GM19328 (cell line): Measurements from ENCODE around the gene SGK1.

Experiments
- ATAC-seq: cut with Tn5 transposase; IDR thresholded peaks from one replicate; pipeline ENCODE4 v1.9.1; 2021; ENCODE audit warnings: mild to moderate bottlenecking, moderate library complexity; ENCODE audit not compliant: unreplicated experiment

The SGK1 gene

GRCh38 chr6:134317471-134318131 lies at the start of gene SGK1:
Gene SGK1, minus strand, starts transcription at chr6:134318112. Its CDS starts 652 bp downstream, at chr6:134317460.
- ATAC-seq = no peak

- ATAC-seq = no peak
Measured at GRCh38 chr6:134363323-134364039, 45.6 kb upstream of the SGK1 start.

DNA sequence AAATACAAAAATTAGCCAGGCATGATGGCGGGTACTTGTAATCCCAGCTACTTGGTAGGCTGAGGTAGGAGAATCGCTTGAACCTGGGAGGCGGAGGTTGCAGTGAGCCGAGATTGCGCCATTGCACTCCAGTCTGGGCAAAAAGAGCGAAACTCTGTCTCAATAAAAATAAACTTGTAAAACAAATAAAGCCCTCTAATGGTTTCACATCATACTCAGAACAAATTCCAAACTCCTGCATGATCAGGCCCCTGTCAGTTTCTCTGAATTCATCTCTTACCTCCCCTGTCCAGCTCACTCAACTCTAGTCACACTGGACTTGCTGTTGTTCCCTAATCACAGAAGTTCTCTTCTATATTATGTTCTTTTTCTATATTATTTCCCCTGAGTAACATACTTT lies 43.1 kb upstream of the SGK1 start:
- no peak for ATAC-seq

GRCh38 chr6:134359302-134359701 lies 41.4 kb upstream of the SGK1 start:
- ATAC-seq = no peak

GRCh38 chr6:134358320-134358719 lies 40.4 kb upstream of the SGK1 start:
- no peak for ATAC-seq

GRCh38 chr6:134357022-134357487 lies 39.1 kb upstream of the SGK1 start:
- no peak for ATAC-seq

GRCh38 chr6:134356405-134356804 lies 38.5 kb upstream of the SGK1 start:
- no peak for ATAC-seq

DNA sequence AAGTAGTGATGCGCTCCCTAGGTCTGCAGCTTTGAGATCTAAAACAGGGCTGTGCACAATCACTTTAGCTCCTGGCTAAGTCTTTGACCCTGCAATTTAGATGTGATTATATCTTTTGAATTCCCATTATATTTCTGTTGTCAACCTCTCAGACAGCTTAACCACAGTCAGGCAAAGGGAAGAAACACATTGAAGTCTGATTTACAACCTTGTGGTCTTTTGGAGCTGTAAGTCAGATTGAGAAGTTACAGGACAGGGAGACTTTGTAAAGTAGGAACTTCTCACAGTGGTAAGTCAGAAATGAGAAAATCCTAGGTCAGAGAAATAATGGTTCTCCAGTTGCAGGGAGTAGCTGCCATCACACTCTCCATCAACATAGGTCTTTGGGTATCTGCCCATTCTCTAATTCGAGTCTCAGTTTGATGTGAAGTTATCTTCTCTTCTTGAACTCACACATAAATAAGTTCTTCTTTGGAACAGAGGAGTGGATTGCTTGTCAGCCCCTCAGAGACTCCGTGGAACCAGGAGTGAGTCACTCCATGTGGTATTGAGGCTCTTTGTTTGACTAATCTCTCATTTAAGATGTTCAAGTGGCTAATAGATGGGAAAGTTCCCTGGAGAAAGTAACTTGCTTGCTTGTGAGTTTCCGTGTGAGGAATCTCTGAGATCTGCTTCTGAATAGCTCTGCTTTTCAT lies 35.0 kb upstream of the SGK1 start:
- ATAC-seq = no peak

GRCh38 chr6:134351615-134352474 lies 33.9 kb upstream of the SGK1 start:
- ATAC-seq = no peak

GRCh38 chr6:134347885-134348805 lies 30.2 kb upstream of the SGK1 start:
- no peak for ATAC-seq

GRCh38 chr6:134346932-134347545 lies 29.1 kb upstream of the SGK1 start:
- no peak for ATAC-seq

- ATAC-seq = no peak
Measured at GRCh38 chr6:134345789-134346188, 27.9 kb upstream of the SGK1 start.

DNA sequence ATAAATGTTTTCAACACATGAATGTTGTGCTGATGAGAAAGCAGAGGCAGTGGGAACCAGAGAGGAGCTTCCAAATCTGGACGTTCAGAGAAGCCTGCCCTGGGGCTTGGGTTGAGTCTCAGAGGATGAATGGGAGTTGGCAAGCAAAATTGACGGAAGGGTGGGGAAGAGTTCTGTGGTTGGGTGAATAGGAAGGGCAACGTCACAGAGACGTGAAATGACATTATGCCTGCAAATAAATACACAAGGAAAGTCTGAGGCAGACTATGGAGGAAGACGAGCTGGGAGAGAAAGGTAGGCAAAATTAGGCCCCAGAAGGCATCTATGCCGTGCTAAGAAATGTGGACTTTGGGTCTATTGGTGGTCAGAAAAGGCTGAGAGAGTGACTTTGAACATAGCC lies 25.2 kb upstream of the SGK1 start:
- no peak for ATAC-seq

DNA sequence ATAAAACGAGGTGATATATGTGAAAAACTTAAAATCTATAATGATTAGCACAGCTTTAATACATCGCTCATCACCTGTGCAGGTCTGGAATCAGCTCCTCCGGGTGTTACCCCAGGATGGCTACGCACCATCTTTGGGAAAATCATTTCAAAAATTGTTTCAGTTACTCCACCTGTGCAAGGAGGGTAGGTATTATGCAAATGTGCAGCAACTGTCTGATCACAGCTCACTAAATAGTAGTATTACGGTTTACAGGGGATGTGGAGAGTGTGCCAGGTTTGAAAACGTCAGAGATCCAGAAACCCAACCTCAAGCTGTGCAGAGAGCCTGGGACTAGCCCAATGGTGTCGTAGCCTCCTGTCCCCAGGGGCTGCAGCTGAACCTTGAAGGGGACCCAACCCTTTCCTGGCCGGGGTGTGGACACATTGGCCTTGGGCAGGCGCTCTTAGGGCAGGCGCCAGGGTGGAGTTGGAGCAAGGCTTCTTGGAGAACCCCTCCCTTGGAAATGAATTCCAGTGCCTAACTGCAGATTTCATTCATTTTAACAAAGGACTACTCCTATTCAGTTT lies 24.2 kb upstream of the SGK1 start:
- ATAC-seq = no peak

DNA sequence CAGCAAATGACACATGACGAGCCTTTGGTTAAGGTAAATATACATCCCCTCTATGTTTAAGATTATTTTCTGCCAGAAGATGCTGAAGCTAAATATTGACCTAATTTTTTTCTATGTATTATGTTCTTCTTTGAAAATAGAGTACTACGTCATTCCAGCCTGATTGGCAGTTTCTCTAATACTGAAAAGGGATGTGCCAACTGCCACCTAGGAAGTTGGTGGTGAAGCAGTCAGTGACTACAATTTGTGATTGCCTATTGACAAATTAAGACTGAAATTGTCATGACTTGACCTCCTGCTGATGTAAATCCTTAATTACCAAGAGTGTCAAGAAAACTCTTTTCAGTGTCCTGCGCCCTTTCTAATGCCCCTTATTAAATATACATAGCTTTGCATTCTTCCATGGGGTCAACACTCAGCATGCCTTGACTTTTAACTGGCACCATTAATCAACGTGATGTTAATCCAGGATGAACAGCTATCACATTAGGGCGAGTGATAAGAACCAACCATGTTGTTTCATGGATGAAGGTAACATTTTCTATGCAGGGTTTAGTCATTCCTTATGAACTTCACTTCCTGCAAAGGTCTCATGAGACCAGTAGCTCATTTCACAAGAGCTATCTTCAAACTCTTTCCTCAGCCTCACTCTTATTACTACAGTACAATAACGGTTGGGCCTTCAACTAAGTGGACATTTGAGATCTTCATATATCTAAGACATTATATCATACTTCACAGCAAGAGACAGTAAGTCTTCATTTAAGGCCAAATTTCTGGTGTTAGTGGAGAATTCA lies 22.5 kb upstream of the SGK1 start:
- ATAC-seq = no peak

DNA sequence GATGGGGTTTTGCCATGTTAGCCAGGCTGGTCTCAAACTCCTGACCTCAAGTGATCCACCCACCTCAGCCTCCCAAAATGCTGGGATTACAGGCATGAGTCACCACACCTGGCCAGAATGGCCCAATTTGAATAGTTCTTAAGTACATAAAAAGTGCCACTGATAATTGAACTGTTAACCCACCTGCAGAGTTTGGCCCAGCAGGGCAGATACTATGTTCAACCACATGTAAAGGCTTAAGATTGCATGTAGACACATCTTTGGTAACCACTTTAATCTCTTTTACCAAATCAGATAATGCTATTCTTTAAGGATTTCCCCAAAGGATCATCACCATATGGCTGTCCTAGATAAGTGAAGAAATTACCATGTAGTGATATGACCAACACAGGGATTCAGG lies 21.3 kb upstream of the SGK1 start:
- ATAC-seq = no peak

GRCh38 chr6:134331256-134331655 lies 13.3 kb upstream of the SGK1 start:
- no peak for ATAC-seq

- no peak for ATAC-seq
Measured at GRCh38 chr6:134330555-134330954, 12.6 kb upstream of the SGK1 start.
